Measurements from ENCODE around the gene ATOSA.

GRCh38 chr15:52642386-52643361, 36.5 kb downstream of the ATOSA start:
- TF ChIP-seq EZH2 (IDR thresholded peaks at IDR 0.05) = no peak
- TF ChIP-seq EZH2phosphoT487 (IDR thresholded peaks at IDR 0.05) = no peak
- no peak for TF ChIP-seq CTCF (IDR thresholded peaks at IDR 0.05)
